K562 (cell line): Measurements from ENCODE around the gene PTPMT1. TPM values are rescaled to one million over a fixed set of nuclear protein-coding genes. Genes with fewer than 3 reads are reported as not detected.

Source experiments
- ATF7 ChIP-seq: fragments of 450-650 bp; IDR thresholded peaks from 2 replicates; pipeline ENCODE4 v1.7.1; 2014; ENCODE audit warnings: mild to moderate bottlenecking, moderate library complexity
- DEAF1 ChIP-seq: fragments of 450-650 bp; formaldehyde crosslinking; IDR thresholded peaks from 2 replicates; pipeline ENCODE4 v1.4.0; 2020; ENCODE audit warnings: mild to moderate bottlenecking, moderate library complexity
- JUND ChIP-seq, 2 experiments: IDR thresholded peaks; 2 replicates in 1 of 2; 3 replicates in 1 of 2; pipeline ENCODE4 v1.6.1; 2011; ENCODE audit warnings: borderline replicate concordance in 2 of 2, low read depth in 2 of 2, low read length in 2 of 2, improper control_type of control experiment in 1 of 2, missing biosample characterization in 1 of 2, missing genetic modification characterization in 1 of 2, missing genetic modification reagents in 1 of 2
- MTA3 ChIP-seq: fragments of 450-650 bp; formaldehyde crosslinking; IDR thresholded peaks from 2 replicates; pipeline ENCODE4 v1.6.1; 2017; ENCODE audit warnings: mild to moderate bottlenecking, borderline replicate concordance
- TBP ChIP-seq: optimal IDR thresholded peaks from 2 replicates; pipeline ENCODE3; 2011; ENCODE audit warnings: low read depth, low read length, improper control_type of control experiment
- TFAP4 ChIP-seq: sonication (generic); formaldehyde crosslinking; IDR thresholded peaks from 2 replicates; pipeline ENCODE4 v1.8.0; 2022; ENCODE audit warnings: missing genetic modification reagents, mild to moderate bottlenecking, moderate library complexity, borderline replicate concordance
- U2AF2 ChIP-seq: fragments of 200-400 bp; formaldehyde crosslinking; optimal IDR thresholded peaks from 2 replicates; pipeline ENCODE3; 2017; ENCODE audit warnings: low read depth, mild to moderate bottlenecking, low read length
- ZNF121 ChIP-seq: sonication (generic); formaldehyde crosslinking; conservative IDR thresholded peaks from 2 replicates; pipeline ENCODE4 v1.8.0; 2022; ENCODE audit warnings: missing genetic modification reagents
- ZNF165 ChIP-seq: fragments of 250-450 bp; sonication (Bioruptor Pico); IDR thresholded peaks from 2 replicates; pipeline ENCODE4 v1.4.0; 2020; ENCODE audit warnings: borderline replicate concordance
- ZNF561 ChIP-seq: fragments of 450-650 bp; formaldehyde crosslinking; conservative IDR thresholded peaks from 2 replicates; pipeline ENCODE4 v1.4.0; 2020; ENCODE audit warnings: mild to moderate bottlenecking, moderate library complexity
- polyA plus RNA-seq, 8 experiments: library from polyadenylated mRNA; depleted of rRNA in 4 of 8; stranded (reverse) in 5 of 8; unstranded in 3 of 8; fragments of >200 nt; fragmentation: Nextera tagmentation in 2 of 8; fragmentation: Illumina TruSeq in 1 of 8; extraction: Ambion mirVana in 2 of 8; extraction: Trizol in 1 of 8; gene quantifications; 2 replicates each; pipeline versions ENCODE4 v1.2.1 to v1.2.3, GENCODE V29; 2011 to 2014; ENCODE audit warnings: inconsistent platforms in 1 of 8, missing spikeins in 1 of 8
- total RNA-seq, 7 experiments: library from RNA; depleted of rRNA in 6 of 7; stranded (reverse); fragments of >200 nt in 6 of 7; fragmentation: Illumina TruSeq in 2 of 7; extraction: Trizol in 2 of 7; gene quantifications; 2 replicates each; pipeline versions ENCODE4 v1.2.1 to v1.2.3, GENCODE V29; 2011 to 2021; ENCODE audit warnings: low replicate concordance in 1 of 7
- TF ChIP-seq, protein P1 (sequence below), 2 experiments: fragments of 450-650 bp in 1 of 2; IDR thresholded peaks; 2 replicates each; pipeline ENCODE4 v1.6.1; 2011 to 2017; ENCODE audit warnings: low read depth in 2 of 2, antibody characterized with exemption in 1 of 2, borderline replicate concordance in 1 of 2, low read length in 1 of 2, mild to moderate bottlenecking in 1 of 2, mixed read lengths in 1 of 2; ENCODE audit not compliant: control insufficient read depth in 1 of 2
- TF ChIP-seq, protein P2 (sequence below): conservative IDR thresholded peaks from 2 replicates; pipeline ENCODE4 v1.6.1; 2011; ENCODE audit warnings: low read depth, mild to moderate bottlenecking, low read length; ENCODE audit not compliant: control insufficient read depth
- TF ChIP-seq, protein P3 (sequence below), 2 experiments: fragments of 450-650 bp; IDR thresholded peaks; 2 replicates each; pipeline ENCODE4 v1.6.1; 2016
- TF ChIP-seq, protein P4 (sequence below): fragments of 250-450 bp; sonication (Bioruptor Pico); IDR thresholded peaks from 2 replicates; pipeline ENCODE4 v1.4.0; 2020; ENCODE audit warnings: mild to moderate bottlenecking, moderate library complexity, borderline replicate concordance

Gene PTPMT1
- total and polyA plus RNA-seq, 9 of the 15 experiments (the other 6 are each of a cell fraction or from before 2014, with no cell fraction given) = 10.4 to 140 (median 67.2) TPM

- TF ChIP-seq, protein P1, sequence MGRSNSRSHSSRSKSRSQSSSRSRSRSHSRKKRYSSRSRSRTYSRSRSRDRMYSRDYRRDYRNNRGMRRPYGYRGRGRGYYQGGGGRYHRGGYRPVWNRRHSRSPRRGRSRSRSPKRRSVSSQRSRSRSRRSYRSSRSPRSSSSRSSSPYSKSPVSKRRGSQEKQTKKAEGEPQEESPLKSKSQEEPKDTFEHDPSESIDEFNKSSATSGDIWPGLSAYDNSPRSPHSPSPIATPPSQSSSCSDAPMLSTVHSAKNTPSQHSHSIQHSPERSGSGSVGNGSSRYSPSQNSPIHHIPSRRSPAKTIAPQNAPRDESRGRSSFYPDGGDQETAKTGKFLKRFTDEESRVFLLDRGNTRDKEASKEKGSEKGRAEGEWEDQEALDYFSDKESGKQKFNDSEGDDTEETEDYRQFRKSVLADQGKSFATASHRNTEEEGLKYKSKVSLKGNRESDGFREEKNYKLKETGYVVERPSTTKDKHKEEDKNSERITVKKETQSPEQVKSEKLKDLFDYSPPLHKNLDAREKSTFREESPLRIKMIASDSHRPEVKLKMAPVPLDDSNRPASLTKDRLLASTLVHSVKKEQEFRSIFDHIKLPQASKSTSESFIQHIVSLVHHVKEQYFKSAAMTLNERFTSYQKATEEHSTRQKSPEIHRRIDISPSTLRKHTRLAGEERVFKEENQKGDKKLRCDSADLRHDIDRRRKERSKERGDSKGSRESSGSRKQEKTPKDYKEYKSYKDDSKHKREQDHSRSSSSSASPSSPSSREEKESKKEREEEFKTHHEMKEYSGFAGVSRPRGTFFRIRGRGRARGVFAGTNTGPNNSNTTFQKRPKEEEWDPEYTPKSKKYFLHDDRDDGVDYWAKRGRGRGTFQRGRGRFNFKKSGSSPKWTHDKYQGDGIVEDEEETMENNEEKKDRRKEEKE (IDR thresholded peaks at IDR 0.05; ENCODE audit: borderline replicate concordance in 1 of 2, control insufficient read depth in 1 of 2, low read depth in 2 of 2, low read length in 1 of 2) = no peak
- TF ChIP-seq ZNF121 (CRISPR knock-in tag) (no peak), JUND (IDR thresholded peaks at IDR 0.05; ENCODE audit: borderline replicate concordance, low read depth, low read length) (peak; percentile 99), JUND (tag; IDR thresholded peaks at IDR 0.05; ENCODE audit: borderline replicate concordance, low read depth, low read length) (peak; percentile 98), ZNF165 (CRISPR knock-in tag) (no peak), TBP (no peak), DEAF1 (no peak), U2AF2 (no peak), ZNF561 (CRISPR knock-in tag) (no peak), MTA3 (no peak), TFAP4 (CRISPR knock-in tag) (peak; percentile 20; the same call in 1 of the 2 replicates), ATF7 (peak; percentile 49; the same call in 1 of the 2 replicates)
- TF ChIP-seq, protein P2, sequence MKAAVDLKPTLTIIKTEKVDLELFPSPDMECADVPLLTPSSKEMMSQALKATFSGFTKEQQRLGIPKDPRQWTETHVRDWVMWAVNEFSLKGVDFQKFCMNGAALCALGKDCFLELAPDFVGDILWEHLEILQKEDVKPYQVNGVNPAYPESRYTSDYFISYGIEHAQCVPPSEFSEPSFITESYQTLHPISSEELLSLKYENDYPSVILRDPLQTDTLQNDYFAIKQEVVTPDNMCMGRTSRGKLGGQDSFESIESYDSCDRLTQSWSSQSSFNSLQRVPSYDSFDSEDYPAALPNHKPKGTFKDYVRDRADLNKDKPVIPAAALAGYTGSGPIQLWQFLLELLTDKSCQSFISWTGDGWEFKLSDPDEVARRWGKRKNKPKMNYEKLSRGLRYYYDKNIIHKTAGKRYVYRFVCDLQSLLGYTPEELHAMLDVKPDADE = no peak
- TF ChIP-seq, protein P3, sequence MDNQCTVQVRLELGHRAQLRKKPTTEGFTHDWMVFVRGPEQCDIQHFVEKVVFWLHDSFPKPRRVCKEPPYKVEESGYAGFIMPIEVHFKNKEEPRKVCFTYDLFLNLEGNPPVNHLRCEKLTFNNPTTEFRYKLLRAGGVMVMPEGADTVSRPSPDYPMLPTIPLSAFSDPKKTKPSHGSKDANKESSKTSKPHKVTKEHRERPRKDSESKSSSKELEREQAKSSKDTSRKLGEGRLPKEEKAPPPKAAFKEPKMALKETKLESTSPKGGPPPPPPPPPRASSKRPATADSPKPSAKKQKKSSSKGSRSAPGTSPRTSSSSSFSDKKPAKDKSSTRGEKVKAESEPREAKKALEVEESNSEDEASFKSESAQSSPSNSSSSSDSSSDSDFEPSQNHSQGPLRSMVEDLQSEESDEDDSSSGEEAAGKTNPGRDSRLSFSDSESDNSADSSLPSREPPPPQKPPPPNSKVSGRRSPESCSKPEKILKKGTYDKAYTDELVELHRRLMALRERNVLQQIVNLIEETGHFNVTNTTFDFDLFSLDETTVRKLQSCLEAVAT (IDR thresholded peaks at IDR 0.05) = no peak
- TF ChIP-seq, protein P4, sequence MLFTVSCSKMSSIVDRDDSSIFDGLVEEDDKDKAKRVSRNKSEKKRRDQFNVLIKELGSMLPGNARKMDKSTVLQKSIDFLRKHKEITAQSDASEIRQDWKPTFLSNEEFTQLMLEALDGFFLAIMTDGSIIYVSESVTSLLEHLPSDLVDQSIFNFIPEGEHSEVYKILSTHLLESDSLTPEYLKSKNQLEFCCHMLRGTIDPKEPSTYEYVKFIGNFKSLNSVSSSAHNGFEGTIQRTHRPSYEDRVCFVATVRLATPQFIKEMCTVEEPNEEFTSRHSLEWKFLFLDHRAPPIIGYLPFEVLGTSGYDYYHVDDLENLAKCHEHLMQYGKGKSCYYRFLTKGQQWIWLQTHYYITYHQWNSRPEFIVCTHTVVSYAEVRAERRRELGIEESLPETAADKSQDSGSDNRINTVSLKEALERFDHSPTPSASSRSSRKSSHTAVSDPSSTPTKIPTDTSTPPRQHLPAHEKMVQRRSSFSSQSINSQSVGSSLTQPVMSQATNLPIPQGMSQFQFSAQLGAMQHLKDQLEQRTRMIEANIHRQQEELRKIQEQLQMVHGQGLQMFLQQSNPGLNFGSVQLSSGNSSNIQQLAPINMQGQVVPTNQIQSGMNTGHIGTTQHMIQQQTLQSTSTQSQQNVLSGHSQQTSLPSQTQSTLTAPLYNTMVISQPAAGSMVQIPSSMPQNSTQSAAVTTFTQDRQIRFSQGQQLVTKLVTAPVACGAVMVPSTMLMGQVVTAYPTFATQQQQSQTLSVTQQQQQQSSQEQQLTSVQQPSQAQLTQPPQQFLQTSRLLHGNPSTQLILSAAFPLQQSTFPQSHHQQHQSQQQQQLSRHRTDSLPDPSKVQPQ (CRISPR knock-in tag) = no peak
These were observed 41.7 kb upstream of the PTPMT1 start (continued) for GRCh38 chr11:47523490-47524225.
